HUDEP-2 (cell line): ENCODE measurements around the gene CREB3L2.
"Not testable (repeated sequence)": the region's sequence is repeated elsewhere in the genome, so short reads cannot be mapped to it uniquely, and the experiment has no call there.

Experiments used
- DNase-seq, 76 experiments: peaks; one replicate each; lab custom pipeline; 2025; ENCODE audit not compliant: unreplicated experiment in 76 of 76; lab: John Stamatoyannopoulos, UW

Gene CREB3L2

GRCh38 chr7:138014686-138015085, 12.8 kb upstream of the CREB3L2 start:
- no peak for DNase-seq

GRCh38 chr7:138014201-138014600, 12.3 kb upstream of the CREB3L2 start:
- DNase-seq, result not testable (repeated sequence)

GRCh38 chr7:138009350-138009653, 7.4 kb upstream of the CREB3L2 start:
- DNase-seq, result no peak

- peak in 33 of 76 experiments; percentile 4 to 63 (median 36) for DNase-seq
Observed at GRCh38 chr7:138008588-138009349, 6.9 kb upstream of the CREB3L2 start.

- DNase-seq, result no peak
Observed at GRCh38 chr7:138008019-138008587, 6.2 kb upstream of the CREB3L2 start.

- DNase-seq, result no peak
Observed at GRCh38 chr7:138006106-138006505, 4.2 kb upstream of the CREB3L2 start.

GRCh38 chr7:138004936-138005335, 3.0 kb upstream of the CREB3L2 start:
- no peak for DNase-seq

GRCh38 chr7:138004046-138004445, 2.2 kb upstream of the CREB3L2 start:
- no peak for DNase-seq

- no peak for DNase-seq
Observed at GRCh38 chr7:138002828-138003189, 923 bp upstream of the CREB3L2 start.

- peak in 75 of 76 experiments; percentile 52 to 99 (median 97) for DNase-seq
Observed at GRCh38 chr7:138002096-138002827, 376 bp upstream of the CREB3L2 start.

- peak in 55 of 76 experiments; percentile 7 to 71 (median 32) for DNase-seq
Observed at GRCh38 chr7:138000081-138000701, 1.7 kb downstream of the CREB3L2 start.

- DNase-seq, result no peak
Observed at GRCh38 chr7:137999496-138000080, 2.3 kb downstream of the CREB3L2 start.

GRCh38 chr7:137998250-137998649, 3.6 kb downstream of the CREB3L2 start:
- peak in 1 of 76 experiments; percentile 4 for DNase-seq

- no peak for DNase-seq
Observed at GRCh38 chr7:137996871-137997270, 5.0 kb downstream of the CREB3L2 start.

GRCh38 chr7:137996386-137996851, 5.5 kb downstream of the CREB3L2 start:
- DNase-seq, result peak in 35 of 76 experiments; percentile 5 to 50 (median 20)

- no peak for DNase-seq
Observed at GRCh38 chr7:137994216-137994615, 7.7 kb downstream of the CREB3L2 start.

- no peak for DNase-seq
Observed at GRCh38 chr7:137993395-137993743, 8.5 kb downstream of the CREB3L2 start.

GRCh38 chr7:137992550-137993394, 9.1 kb downstream of the CREB3L2 start:
- no peak for DNase-seq

GRCh38 chr7:137992104-137992549, 9.8 kb downstream of the CREB3L2 start:
- no peak for DNase-seq
